Esophagus squamous epithelium (tissue), 5 donors: ENCODE measurements around the gene FGGY. TPM values are rescaled to one million over a fixed set of nuclear protein-coding genes. Genes with fewer than 3 reads are reported as not detected.
"Not testable (repeated sequence)": the region's sequence is repeated elsewhere in the genome, so short reads cannot be mapped to it uniquely, and the experiment has no call there.

ENCODE experiments used
- DNase-seq: peaks from one replicate; lab custom pipeline; 2025; lab: John Stamatoyannopoulos, UW
- H3K27ac ChIP-seq, 4 donors: fragments of 200-600 bp; sonication (generic); one replicate each; pipeline ENCODE4 v1.5.1; 2016 to 2019; ENCODE audit warnings: mild to moderate bottlenecking in 1 of 4
- H3K27me3 ChIP-seq, 4 donors: fragments of 200-600 bp; sonication (generic); 1 replicate in 3 of 4; 2 replicates in 1 of 4; pipeline versions ENCODE4 v1.5.1 to v1.6.0; 2017 to 2021; ENCODE audit warnings: antibody characterized with exemption in 1 of 4
- H3K36me3 ChIP-seq, 3 donors: fragments of 200-600 bp; sonication (generic); one replicate each; pipeline ENCODE4 v1.5.1; 2016 to 2019
- H3K4me1 ChIP-seq, 3 donors: fragments of 200-600 bp; sonication (generic); one replicate each; pipeline ENCODE4 v1.5.1; 2017 to 2019
- H3K4me3 ChIP-seq, 4 donors: fragments of 200-600 bp; sonication (generic); 1 replicate in 3 of 4; 2 replicates in 1 of 4; pipeline ENCODE4 v1.5.1; 2016 to 2019; ENCODE audit warnings: mild to moderate bottlenecking in 2 of 4, moderate library complexity in 1 of 4
- H3K9me3 ChIP-seq, 3 donors: fragments of 200-600 bp; sonication (generic); one replicate each; pipeline ENCODE4 v1.5.1; 2016 to 2019
- POLR2A ChIP-seq, 4 donors: fragments of 450-650 bp; IDR thresholded peaks; one replicate each; pipeline ENCODE4 v1.6.1; 2017; ENCODE audit warnings: antibody characterized with exemption in 4 of 4, mild to moderate bottlenecking in 4 of 4, moderate library complexity in 3 of 4
- whole genome bisulfite sequencing, 2 donors: methylation state at CpG; one replicate each; pipeline ENCODE4 v1.1.5; 2018; 5-methylcytosine and 5-hydroxymethylcytosine counted together
- intact Hi-C: fragments of 100-400 bp; cut with DNase I; formaldehyde crosslinking; loops from one replicate; pipeline ENCODE4 v1.15.0; 2022
- total RNA-seq, 4 donors: library from RNA; depleted of rRNA; stranded (reverse); fragments of >200 nt; gene quantifications; one replicate each; pipeline ENCODE4 v1.1.0, GENCODE V29; 2016
- TF ChIP-seq, protein P1 (sequence below), 6 experiments: fragments of 450-650 bp in 4 of 6; fragments of 200-600 bp in 2 of 6; sonication (generic) in 2 of 6; IDR thresholded peaks; one replicate each; pipeline ENCODE4 v1.5.1; 2016 to 2019; ENCODE audit warnings: antibody characterized with exemption in 6 of 6, mild to moderate bottlenecking in 4 of 6, moderate library complexity in 4 of 6
- donor health status: DM: yes; HTN: yes; CAD: no.

The FGGY gene
- total RNA-seq, 4 donors from 2014 or later: 6.0 to 18.1 (median 9.3) TPM

DNA sequence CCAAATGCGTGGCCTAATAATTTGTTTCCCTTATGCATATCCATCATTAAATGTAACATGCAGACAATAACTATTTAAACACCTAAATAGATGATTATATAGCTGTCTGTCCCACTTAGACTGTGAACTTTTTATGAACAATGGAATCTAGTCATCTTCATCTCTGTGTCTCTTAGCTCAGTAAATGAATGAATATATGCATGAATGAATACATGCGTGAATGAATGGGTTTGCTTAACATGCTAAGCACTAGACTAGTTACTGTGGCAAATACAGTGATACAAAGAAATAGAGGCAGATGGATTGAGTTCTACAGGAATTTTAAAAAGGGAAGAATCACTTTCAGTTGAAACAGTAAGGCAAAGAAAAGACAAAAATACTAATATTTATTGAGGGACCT is 232.0 kb downstream of the FGGY start:
- Histone ChIP-seq H3K27me3 (no peaks in the 10 kb centered on the region), H3K9me3 (no peaks in the 10 kb centered on the region), H3K4me1 (no peaks in the 10 kb centered on the region), H3K4me3 (no peak overlapping the region), H3K36me3 (no peaks in the 10 kb centered on the region), H3K27ac (no peak overlapping the region)
- DNase-seq: no peak
- TF ChIP-seq, protein P1, sequence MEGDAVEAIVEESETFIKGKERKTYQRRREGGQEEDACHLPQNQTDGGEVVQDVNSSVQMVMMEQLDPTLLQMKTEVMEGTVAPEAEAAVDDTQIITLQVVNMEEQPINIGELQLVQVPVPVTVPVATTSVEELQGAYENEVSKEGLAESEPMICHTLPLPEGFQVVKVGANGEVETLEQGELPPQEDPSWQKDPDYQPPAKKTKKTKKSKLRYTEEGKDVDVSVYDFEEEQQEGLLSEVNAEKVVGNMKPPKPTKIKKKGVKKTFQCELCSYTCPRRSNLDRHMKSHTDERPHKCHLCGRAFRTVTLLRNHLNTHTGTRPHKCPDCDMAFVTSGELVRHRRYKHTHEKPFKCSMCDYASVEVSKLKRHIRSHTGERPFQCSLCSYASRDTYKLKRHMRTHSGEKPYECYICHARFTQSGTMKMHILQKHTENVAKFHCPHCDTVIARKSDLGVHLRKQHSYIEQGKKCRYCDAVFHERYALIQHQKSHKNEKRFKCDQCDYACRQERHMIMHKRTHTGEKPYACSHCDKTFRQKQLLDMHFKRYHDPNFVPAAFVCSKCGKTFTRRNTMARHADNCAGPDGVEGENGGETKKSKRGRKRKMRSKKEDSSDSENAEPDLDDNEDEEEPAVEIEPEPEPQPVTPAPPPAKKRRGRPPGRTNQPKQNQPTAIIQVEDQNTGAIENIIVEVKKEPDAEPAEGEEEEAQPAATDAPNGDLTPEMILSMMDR (IDR thresholded peaks at IDR 0.05): no peak
- TF ChIP-seq POLR2A (IDR thresholded peaks at IDR 0.05): no peak
- intact Hi-C loops: no loop called here
- 100% methylated on average over 2 of the region's 2 CpGs for WGBS, 2 donors

DNA sequence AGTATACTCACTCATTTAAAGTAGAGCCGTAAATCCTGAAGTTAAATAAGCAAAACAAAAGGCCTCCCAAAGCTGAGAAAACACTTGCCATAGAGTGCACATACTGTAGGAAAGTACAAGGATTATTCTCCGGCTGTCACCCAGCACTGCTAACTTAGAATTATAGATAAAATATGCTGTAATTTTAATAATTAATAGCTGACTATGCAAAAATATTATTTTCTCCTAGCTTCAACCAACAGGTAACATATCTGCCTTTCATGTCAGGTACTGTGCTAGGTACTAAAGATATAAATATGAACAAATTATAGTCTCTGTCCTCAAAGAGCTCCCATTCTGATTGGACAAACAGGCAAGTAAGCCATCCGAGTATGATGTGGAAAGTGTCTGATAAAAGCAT is 233.2 kb downstream of the FGGY start:
- H3K4me3 ChIP-seq: no peak overlapping the region
- H3K27me3 ChIP-seq: no peaks in the 10 kb centered on the region
- H3K9me3 ChIP-seq: no peaks in the 10 kb centered on the region
- 88 to 91% methylated on average over 3 of the region's 3 CpGs for WGBS, 2 donors
- no peak for DNase-seq
- intact Hi-C loops: no loop called here
- no peaks in the 10 kb centered on the region for H3K4me1 ChIP-seq
- no peak overlapping the region for H3K27ac ChIP-seq
- TF ChIP-seq, protein P1 (IDR thresholded peaks at IDR 0.05): no peak
- no peak for TF ChIP-seq POLR2A (IDR thresholded peaks at IDR 0.05)
- H3K36me3 ChIP-seq: no peaks in the 10 kb centered on the region

GRCh38 chr1:59532102-59532501 is 235.2 kb downstream of the FGGY start:
- no peaks in the 10 kb centered on the region for H3K4me1 ChIP-seq
- no peaks in the 10 kb centered on the region for H3K36me3 ChIP-seq
- H3K27ac ChIP-seq: no peak overlapping the region
- no peaks in the 10 kb centered on the region for H3K9me3 ChIP-seq
- no peak for DNase-seq
- TF ChIP-seq POLR2A (IDR thresholded peaks at IDR 0.05): no peak
- TF ChIP-seq, protein P1 (IDR thresholded peaks at IDR 0.05): no peak
- H3K27me3 ChIP-seq: no peaks in the 10 kb centered on the region
- intact Hi-C loops: no loop called here
- H3K4me3 ChIP-seq: no peak overlapping the region

- H3K27ac ChIP-seq, H3K36me3 ChIP-seq, intact Hi-C loops, H3K27me3 ChIP-seq, H3K4me3 ChIP-seq, H3K4me1 ChIP-seq, DNase-seq, H3K9me3 ChIP-seq: not testable (repeated sequence)
- WGBS, 2 donors: 100% methylated on average over 1 of the region's 2 CpGs
These were observed 241.6 kb downstream of the FGGY start for GRCh38 chr1:59538476-59538875.

GRCh38 chr1:59539961-59540681 is 243.2 kb downstream of the FGGY start:
- no peak for DNase-seq

More at GRCh38 chr1:59539961-59540681, 243.2 kb downstream of the FGGY start:
- no peaks in the 10 kb centered on the region for H3K36me3 ChIP-seq
- 68 to 69% methylated on average over 5 of the region's 5 CpGs for WGBS, 2 donors
- H3K9me3 ChIP-seq: no peaks in the 10 kb centered on the region
- H3K4me1 ChIP-seq: no peaks in the 10 kb centered on the region
- intact Hi-C loops: no loop called here
- no peak overlapping the region for H3K27ac ChIP-seq
- H3K4me3 ChIP-seq: no peak overlapping the region
- TF ChIP-seq, protein P1 (IDR thresholded peaks at IDR 0.05): no peak
- no peaks in the 10 kb centered on the region for H3K27me3 ChIP-seq
